K562 (cell line): ENCODE data around the gene PPIA. TPM values are rescaled to one million over a fixed set of nuclear protein-coding genes. Genes with fewer than 3 reads are reported as not detected.

Experiments used
- BRCA1 ChIP-seq, 2 experiments: fragments of 450-650 bp in 1 of 2; sonication (generic) in 1 of 2; formaldehyde crosslinking in 1 of 2; IDR thresholded peaks; 2 replicates each; pipeline versions ENCODE4 v1.5.0 to v1.6.1; 2017 to 2020; ENCODE audit warnings: mild to moderate bottlenecking in 1 of 2, missing genetic modification reagents in 1 of 2
- CCAR2 ChIP-seq: fragments of 200-400 bp; formaldehyde crosslinking; IDR thresholded peaks from 2 replicates; pipeline ENCODE4 v1.6.1; 2017; ENCODE audit warnings: mild to moderate bottlenecking, low read depth, low read length
- HNRNPUL1 ChIP-seq: fragments of 200-400 bp; formaldehyde crosslinking; IDR thresholded peaks from 2 replicates; pipeline ENCODE4 v1.6.1; 2017; ENCODE audit warnings: low read length
- NCOA2 ChIP-seq, 2 experiments: fragments of 450-650 bp; IDR thresholded peaks; 2 replicates each; pipeline ENCODE4 v1.6.1; 2018; ENCODE audit warnings: mild to moderate bottlenecking in 2 of 2, moderate library complexity in 1 of 2; ENCODE audit not compliant: partially characterized antibody in 2 of 2
- SMAD2 ChIP-seq: fragments of 150-350 bp; IDR thresholded peaks from 2 replicates; pipeline ENCODE4 v1.6.1; 2014; ENCODE audit warnings: low read depth, mild to moderate bottlenecking, low read length
- SNRNP70 ChIP-seq: fragments of 200-400 bp; formaldehyde crosslinking; optimal IDR thresholded peaks from 2 replicates; pipeline ENCODE3; 2017; ENCODE audit warnings: low read depth, low read length
- ZNF184 ChIP-seq: sonication (generic); formaldehyde crosslinking; IDR thresholded peaks from 2 replicates; pipeline ENCODE4 v1.5.0; 2020; ENCODE audit warnings: missing genetic modification reagents
- ZNF212 ChIP-seq: fragments of 450-650 bp; formaldehyde crosslinking; IDR thresholded peaks from 2 replicates; pipeline ENCODE4 v1.4.0; 2020; ENCODE audit warnings: mild to moderate bottlenecking
- ZNF551 ChIP-seq: fragments of 250-450 bp; sonication (Bioruptor Pico); IDR thresholded peaks from 2 replicates; pipeline ENCODE4 v1.5.0; 2021; ENCODE audit warnings: mild to moderate bottlenecking, moderate library complexity
- polyA plus RNA-seq, 8 experiments: library from polyadenylated mRNA; depleted of rRNA in 4 of 8; stranded (reverse) in 5 of 8; unstranded in 3 of 8; fragments of >200 nt; fragmentation: Nextera tagmentation in 2 of 8; fragmentation: Illumina TruSeq in 1 of 8; extraction: Ambion mirVana in 2 of 8; extraction: Trizol in 1 of 8; gene quantifications; 2 replicates each; pipeline versions ENCODE4 v1.2.1 to v1.2.3, GENCODE V29; 2011 to 2014; ENCODE audit warnings: inconsistent platforms in 1 of 8, missing spikeins in 1 of 8
- total RNA-seq, 7 experiments: library from RNA; depleted of rRNA in 6 of 7; stranded (reverse); fragments of >200 nt in 6 of 7; fragmentation: Illumina TruSeq in 2 of 7; extraction: Trizol in 2 of 7; gene quantifications; 2 replicates each; pipeline versions ENCODE4 v1.2.1 to v1.2.3, GENCODE V29; 2011 to 2021; ENCODE audit warnings: low replicate concordance in 1 of 7
- TF ChIP-seq, protein P1 (sequence below): sonication (generic); formaldehyde crosslinking; IDR thresholded peaks from 2 replicates; pipeline ENCODE4 v1.8.0; 2022; ENCODE audit warnings: mild to moderate bottlenecking, missing genetic modification reagents
- TF ChIP-seq, protein P2 (sequence below), 2 experiments: fragments of 450-650 bp in 1 of 2; sonication (generic) in 1 of 2; formaldehyde crosslinking in 1 of 2; IDR thresholded peaks in 1 of 2; conservative IDR thresholded peaks in 1 of 2; 2 replicates each; pipeline versions ENCODE4 v1.6.1 to v1.8.1; 2016 to 2023; ENCODE audit warnings: mild to moderate bottlenecking in 2 of 2, moderate library complexity in 2 of 2, inconsistent platforms in 1 of 2, missing genetic modification reagents in 1 of 2
- TF ChIP-seq, protein P3 (sequence below): fragments of 250-450 bp; sonication (Bioruptor Pico); IDR thresholded peaks from 2 replicates; pipeline ENCODE4 v1.8.0; 2022; ENCODE audit warnings: moderate library complexity, mild to moderate bottlenecking, inconsistent platforms
- TF ChIP-seq, protein P4 (sequence below): fragments of 250-450 bp; sonication (Bioruptor Pico); IDR thresholded peaks from 2 replicates; pipeline ENCODE4 v1.4.0; 2020; ENCODE audit warnings: borderline replicate concordance
- TF ChIP-seq, protein P5 (sequence below): sonication (generic); formaldehyde crosslinking; IDR thresholded peaks from 2 replicates; pipeline ENCODE4 v1.8.1; 2022; ENCODE audit warnings: missing genetic modification reagents
- TF ChIP-seq, protein P6 (sequence below), 2 experiments: fragments of 450-650 bp; IDR thresholded peaks; 2 replicates each; pipeline ENCODE4 v1.6.1; 2018; ENCODE audit warnings: mild to moderate bottlenecking in 2 of 2, low read depth in 1 of 2; ENCODE audit not compliant: partially characterized antibody in 2 of 2

Gene PPIA
- total and polyA plus RNA-seq, 9 of the 15 experiments (the other 6 are each of a cell fraction or from before 2014, with no cell fraction given) = 2,583 to 7,504 (median 3,973) TPM

DNA sequence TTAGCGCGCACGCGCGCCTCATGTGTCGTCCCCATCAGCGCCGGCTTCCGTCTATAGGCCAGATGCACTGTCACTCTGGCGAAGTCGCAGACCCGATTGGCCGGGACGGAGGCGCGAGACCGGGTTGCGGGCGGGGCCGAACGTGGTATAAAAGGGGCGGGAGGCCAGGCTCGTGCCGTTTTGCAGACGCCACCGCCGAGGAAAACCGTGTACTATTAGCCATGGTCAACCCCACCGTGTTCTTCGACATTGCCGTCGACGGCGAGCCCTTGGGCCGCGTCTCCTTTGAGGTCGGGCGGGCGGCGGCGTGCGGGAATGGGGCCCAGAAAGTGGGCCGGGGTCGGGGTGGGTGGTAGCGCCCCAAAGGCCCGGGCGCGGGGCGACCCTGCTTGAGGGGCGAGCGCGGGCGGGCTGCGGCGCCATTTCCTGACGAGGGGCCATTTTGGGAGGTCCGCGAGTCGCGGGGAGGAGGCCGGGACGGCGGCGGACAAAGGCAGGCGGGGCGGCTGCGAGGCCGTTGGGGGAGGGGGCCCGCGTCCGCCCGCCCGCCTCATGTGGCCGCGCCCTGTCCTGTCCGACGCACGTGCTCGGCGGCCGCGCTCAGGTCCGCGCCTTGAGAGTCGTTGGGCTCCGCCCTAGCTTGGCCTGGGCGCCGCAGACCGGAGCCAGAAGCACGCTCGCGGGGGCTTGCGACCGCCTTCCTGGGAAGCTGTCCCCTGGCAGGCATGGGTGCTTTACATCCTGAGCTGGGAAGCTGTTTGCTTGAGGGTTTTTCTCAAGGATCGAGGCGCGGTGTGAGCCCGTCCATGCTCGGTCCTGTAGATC is at the start of gene PPIA (continued):
- TF ChIP-seq, protein P1, sequence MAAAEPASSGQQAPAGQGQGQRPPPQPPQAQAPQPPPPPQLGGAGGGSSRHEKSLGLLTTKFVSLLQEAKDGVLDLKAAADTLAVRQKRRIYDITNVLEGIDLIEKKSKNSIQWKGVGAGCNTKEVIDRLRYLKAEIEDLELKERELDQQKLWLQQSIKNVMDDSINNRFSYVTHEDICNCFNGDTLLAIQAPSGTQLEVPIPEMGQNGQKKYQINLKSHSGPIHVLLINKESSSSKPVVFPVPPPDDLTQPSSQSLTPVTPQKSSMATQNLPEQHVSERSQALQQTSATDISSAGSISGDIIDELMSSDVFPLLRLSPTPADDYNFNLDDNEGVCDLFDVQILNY (CRISPR knock-in tag) = no peak; the same call in 1 of the 2 replicates
- TF ChIP-seq ZNF551 (CRISPR knock-in tag) (0 out of 2 replicates have a peak, but pooled peaks have one; percentile 48), NCOA2 (IDR thresholded peaks at IDR 0.05; ENCODE audit: partially characterized antibody in 2 of 2) (no peak), ZNF212 (no peak), SNRNP70 (no peak), ZNF184 (no peak), HNRNPUL1 (no peak), BRCA1 (IDR thresholded peaks at IDR 0.05) (no peak), BRCA1 (CRISPR knock-in tag; IDR thresholded peaks at IDR 0.05) (0 out of 2 replicates have a peak, but pooled peaks have one; percentile 79), SMAD2 (no peak), CCAR2 (no peak)
- TF ChIP-seq, protein P2, sequence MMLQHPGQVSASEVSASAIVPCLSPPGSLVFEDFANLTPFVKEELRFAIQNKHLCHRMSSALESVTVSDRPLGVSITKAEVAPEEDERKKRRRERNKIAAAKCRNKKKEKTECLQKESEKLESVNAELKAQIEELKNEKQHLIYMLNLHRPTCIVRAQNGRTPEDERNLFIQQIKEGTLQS (IDR thresholded peaks at IDR 0.05) = no peak
- TF ChIP-seq, protein P2 (CRISPR knock-in tag; conservative IDR thresholded peaks at IDR 0.05) = peak; percentile 91; the same call in 1 of the 2 replicates
- TF ChIP-seq, protein P3, sequence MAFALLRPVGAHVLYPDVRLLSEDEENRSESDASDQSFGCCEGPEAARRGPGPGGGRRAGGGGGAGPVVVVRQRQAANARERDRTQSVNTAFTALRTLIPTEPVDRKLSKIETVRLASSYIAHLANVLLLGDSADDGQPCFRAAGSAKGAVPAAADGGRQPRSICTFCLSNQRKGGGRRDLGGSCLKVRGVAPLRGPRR (CRISPR knock-in tag) = no peak
- TF ChIP-seq, protein P4, sequence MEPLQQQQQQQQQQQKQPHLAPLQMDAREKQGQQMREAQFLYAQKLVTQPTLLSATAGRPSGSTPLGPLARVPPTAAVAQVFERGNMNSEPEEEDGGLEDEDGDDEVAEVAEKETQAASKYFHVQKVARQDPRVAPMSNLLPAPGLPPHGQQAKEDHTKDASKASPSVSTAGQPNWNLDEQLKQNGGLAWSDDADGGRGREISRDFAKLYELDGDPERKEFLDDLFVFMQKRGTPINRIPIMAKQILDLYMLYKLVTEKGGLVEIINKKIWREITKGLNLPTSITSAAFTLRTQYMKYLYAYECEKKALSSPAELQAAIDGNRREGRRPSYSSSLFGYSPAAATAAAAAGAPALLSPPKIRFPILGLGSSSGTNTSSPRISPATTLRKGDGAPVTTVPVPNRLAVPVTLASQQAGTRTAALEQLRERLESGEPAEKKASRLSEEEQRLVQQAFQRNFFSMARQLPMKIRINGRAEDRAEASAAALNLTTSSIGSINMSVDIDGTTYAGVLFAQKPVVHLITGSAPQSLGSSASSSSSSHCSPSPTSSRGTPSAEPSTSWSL (CRISPR knock-in tag) = no peak
- TF ChIP-seq, protein P5, sequence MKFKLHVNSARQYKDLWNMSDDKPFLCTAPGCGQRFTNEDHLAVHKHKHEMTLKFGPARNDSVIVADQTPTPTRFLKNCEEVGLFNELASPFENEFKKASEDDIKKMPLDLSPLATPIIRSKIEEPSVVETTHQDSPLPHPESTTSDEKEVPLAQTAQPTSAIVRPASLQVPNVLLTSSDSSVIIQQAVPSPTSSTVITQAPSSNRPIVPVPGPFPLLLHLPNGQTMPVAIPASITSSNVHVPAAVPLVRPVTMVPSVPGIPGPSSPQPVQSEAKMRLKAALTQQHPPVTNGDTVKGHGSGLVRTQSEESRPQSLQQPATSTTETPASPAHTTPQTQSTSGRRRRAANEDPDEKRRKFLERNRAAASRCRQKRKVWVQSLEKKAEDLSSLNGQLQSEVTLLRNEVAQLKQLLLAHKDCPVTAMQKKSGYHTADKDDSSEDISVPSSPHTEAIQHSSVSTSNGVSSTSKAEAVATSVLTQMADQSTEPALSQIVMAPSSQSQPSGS (CRISPR knock-in tag) = peak; percentile 33; the same call in 1 of the 2 replicates
- TF ChIP-seq, protein P6, sequence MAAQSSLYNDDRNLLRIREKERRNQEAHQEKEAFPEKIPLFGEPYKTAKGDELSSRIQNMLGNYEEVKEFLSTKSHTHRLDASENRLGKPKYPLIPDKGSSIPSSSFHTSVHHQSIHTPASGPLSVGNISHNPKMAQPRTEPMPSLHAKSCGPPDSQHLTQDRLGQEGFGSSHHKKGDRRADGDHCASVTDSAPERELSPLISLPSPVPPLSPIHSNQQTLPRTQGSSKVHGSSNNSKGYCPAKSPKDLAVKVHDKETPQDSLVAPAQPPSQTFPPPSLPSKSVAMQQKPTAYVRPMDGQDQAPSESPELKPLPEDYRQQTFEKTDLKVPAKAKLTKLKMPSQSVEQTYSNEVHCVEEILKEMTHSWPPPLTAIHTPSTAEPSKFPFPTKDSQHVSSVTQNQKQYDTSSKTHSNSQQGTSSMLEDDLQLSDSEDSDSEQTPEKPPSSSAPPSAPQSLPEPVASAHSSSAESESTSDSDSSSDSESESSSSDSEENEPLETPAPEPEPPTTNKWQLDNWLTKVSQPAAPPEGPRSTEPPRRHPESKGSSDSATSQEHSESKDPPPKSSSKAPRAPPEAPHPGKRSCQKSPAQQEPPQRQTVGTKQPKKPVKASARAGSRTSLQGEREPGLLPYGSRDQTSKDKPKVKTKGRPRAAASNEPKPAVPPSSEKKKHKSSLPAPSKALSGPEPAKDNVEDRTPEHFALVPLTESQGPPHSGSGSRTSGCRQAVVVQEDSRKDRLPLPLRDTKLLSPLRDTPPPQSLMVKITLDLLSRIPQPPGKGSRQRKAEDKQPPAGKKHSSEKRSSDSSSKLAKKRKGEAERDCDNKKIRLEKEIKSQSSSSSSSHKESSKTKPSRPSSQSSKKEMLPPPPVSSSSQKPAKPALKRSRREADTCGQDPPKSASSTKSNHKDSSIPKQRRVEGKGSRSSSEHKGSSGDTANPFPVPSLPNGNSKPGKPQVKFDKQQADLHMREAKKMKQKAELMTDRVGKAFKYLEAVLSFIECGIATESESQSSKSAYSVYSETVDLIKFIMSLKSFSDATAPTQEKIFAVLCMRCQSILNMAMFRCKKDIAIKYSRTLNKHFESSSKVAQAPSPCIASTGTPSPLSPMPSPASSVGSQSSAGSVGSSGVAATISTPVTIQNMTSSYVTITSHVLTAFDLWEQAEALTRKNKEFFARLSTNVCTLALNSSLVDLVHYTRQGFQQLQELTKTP (IDR thresholded peaks at IDR 0.05; ENCODE audit: low read depth in 1 of 2, partially characterized antibody in 2 of 2) = no peak
